Hepatocyte (in vitro differentiated cells): ENCODE results near the gene RIN3. TPM values are rescaled to one million over a fixed set of nuclear protein-coding genes. Genes with fewer than 3 reads are reported as not detected.
"Not testable (repeated sequence)": the region's sequence is repeated elsewhere in the genome, so short reads cannot be mapped to it uniquely, and the experiment has no call there.

Experiments
- DNase-seq: peaks from one replicate; pipeline ENCODE4 v3.0.0-alpha.2; 2016; ENCODE audit warnings: low spot score
- H2AFZ ChIP-seq: fragments of 200-600 bp; sonication (generic); 2 replicates; pipeline ENCODE4 v1.6.0; 2016; ENCODE audit warnings: antibody characterized with exemption, mild to moderate bottlenecking
- H3K27ac ChIP-seq: fragments of 200-600 bp; sonication (generic); 2 replicates; pipeline ENCODE4 v1.5.1; 2016; ENCODE audit warnings: mild to moderate bottlenecking
- H3K27me3 ChIP-seq: fragments of 200-600 bp; sonication (generic); 2 replicates; pipeline ENCODE4 v1.6.1; 2016
- H3K36me3 ChIP-seq: fragments of 200-600 bp; sonication (generic); replicated peaks from 2 replicates; pipeline ENCODE4 v1.5.1; 2016; ENCODE audit warnings: low read depth; ENCODE audit not compliant: insufficient read depth
- H3K4me1 ChIP-seq: fragments of 200-600 bp; sonication (generic); 2 replicates; pipeline ENCODE4 v1.5.1; 2016; ENCODE audit warnings: mild to moderate bottlenecking, moderate library complexity; ENCODE audit not compliant: insufficient read depth
- H3K4me2 ChIP-seq: fragments of 200-600 bp; sonication (generic); 2 replicates; pipeline ENCODE4 v1.6.0; 2016
- H3K4me3 ChIP-seq: fragments of 200-600 bp; sonication (generic); 2 replicates; pipeline ENCODE4 v1.5.1; 2016; ENCODE audit warnings: mild to moderate bottlenecking
- H3K79me2 ChIP-seq: fragments of 200-600 bp; sonication (generic); 2 replicates; pipeline ENCODE4 v1.6.0; 2017; ENCODE audit warnings: mild to moderate bottlenecking
- H3K9me2 ChIP-seq: fragments of 200-600 bp; sonication (generic); replicated peaks from 2 replicates; pipeline ENCODE4 v1.6.0; 2017; ENCODE audit warnings: mild to moderate bottlenecking; ENCODE audit not compliant: insufficient read depth
- H3K9me3 ChIP-seq: fragments of 200-600 bp; sonication (generic); 2 replicates; pipeline ENCODE4 v1.5.1; 2016; ENCODE audit warnings: low read depth, mild to moderate bottlenecking
- H4K20me1 ChIP-seq: fragments of 200-600 bp; sonication (generic); 2 replicates; pipeline ENCODE4 v1.6.0; 2016; ENCODE audit warnings: mild to moderate bottlenecking; ENCODE audit not compliant: insufficient read depth, poor library complexity, severe bottlenecking
- CTCF ChIP-seq: fragments of 200-600 bp; sonication (generic); IDR thresholded peaks from 2 replicates; pipeline ENCODE4 v1.5.1; 2016; ENCODE audit warnings: antibody characterized with exemption, mild to moderate bottlenecking; ENCODE audit not compliant: poor library complexity
- EZH2 ChIP-seq: fragments of 200-600 bp; sonication (generic); IDR thresholded peaks from 2 replicates; pipeline ENCODE4 v1.6.1; 2016; ENCODE audit warnings: antibody characterized with exemption, mild to moderate bottlenecking, borderline replicate concordance
- EZH2phosphoT487 ChIP-seq: fragments of 200-600 bp; sonication (generic); IDR thresholded peaks from one replicate; pipeline ENCODE4 v1.6.1; 2018; ENCODE audit warnings: antibody characterized with exemption, mild to moderate bottlenecking, low read depth, moderate library complexity; ENCODE audit not compliant: unreplicated experiment, severe bottlenecking
- WGBS: methylation state at CpG from one replicate; pipeline ENCODE4 v1.1.6; 2016; ENCODE audit warnings: low lambda C conversion rate; ENCODE audit errors: missing lambda C conversion rate; 5-methylcytosine and 5-hydroxymethylcytosine counted together
- polyA plus RNA-seq: library from polyadenylated mRNA; unstranded; fragments of >200 nt; fragmentation: Nextera tagmentation; extraction: Ambion mirVana; gene quantifications from 2 replicates; pipeline ENCODE4 v1.2.1, GENCODE V29; 2016
- total RNA-seq: library from RNA; depleted of rRNA; stranded (reverse); fragments of >200 nt; gene quantifications from 2 replicates; pipeline ENCODE4 v1.2.3, GENCODE V29; 2014

The RIN3 gene
- total and polyA plus RNA-seq, 2 experiments from 2014 or later = 4.2 to 11.8 TPM

DNA sequence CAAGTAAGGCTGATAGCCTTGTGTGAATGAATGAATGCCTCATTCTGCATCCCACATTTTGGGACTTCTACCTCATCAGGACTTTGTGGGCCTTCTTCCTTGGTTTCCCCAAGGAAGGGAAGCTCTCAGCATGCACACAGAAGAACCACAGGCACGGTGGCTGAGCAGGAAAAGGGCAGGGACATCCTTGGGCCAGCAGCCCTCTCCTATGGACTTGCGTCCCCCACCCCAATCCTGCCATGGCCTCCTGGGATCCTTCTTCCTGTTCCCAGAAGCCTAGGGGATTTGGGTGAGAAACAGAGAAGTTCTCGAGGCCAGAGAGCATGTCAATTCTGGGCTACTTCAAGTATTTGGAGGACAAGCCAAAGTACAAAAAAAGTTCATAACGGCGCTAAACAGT is 165.2 kb downstream of the RIN3 start:
- H4K20me1 ChIP-seq = no peaks in the 10 kb centered on the region
- no peaks in the 10 kb centered on the region for H3K79me2 ChIP-seq
- H3K4me3 ChIP-seq = no peak overlapping the region
- TF ChIP-seq EZH2 (no peak), CTCF (no peak)
- H3K4me2 ChIP-seq = no peak overlapping the region
- DNase-seq = no peak
- H3K9me2 ChIP-seq = no peaks in the 10 kb centered on the region
- no peak overlapping the region for H2AFZ ChIP-seq
- no peaks in the 10 kb centered on the region for H3K36me3 ChIP-seq
- H3K27ac ChIP-seq = no peak overlapping the region
- H3K4me1 ChIP-seq = peaks cover 3% of the 10 kb centered on the region
- no peaks in the 10 kb centered on the region for H3K9me3 ChIP-seq
- 85% methylated on average over 5 of the region's 5 CpGs for whole genome bisulfite sequencing
- H3K27me3 ChIP-seq = no peaks in the 10 kb centered on the region

DNA sequence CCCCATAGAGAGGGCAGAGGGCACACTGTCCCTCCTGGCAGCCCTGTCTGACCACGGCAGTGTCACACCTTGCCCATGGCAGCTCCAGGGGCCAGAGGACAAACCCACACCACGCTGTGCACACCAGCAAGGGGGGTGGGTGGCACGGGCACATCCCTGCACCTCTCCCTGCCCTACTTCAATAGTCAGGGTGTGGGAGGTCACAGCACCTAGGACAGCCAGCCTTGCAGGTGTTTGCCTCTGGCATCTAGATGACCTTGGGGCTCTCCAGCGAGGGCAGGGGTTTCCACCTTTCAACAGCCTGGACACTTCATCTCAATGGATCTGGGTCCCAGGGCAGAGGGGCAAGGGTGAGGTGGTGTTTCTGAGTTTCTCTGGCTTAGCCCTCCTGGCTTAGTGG is 165.7 kb downstream of the RIN3 start:
- no peaks in the 10 kb centered on the region for H3K79me2 ChIP-seq
- no peaks in the 10 kb centered on the region for H4K20me1 ChIP-seq
- peaks cover 3% of the 10 kb centered on the region for H3K4me1 ChIP-seq
- no peaks in the 10 kb centered on the region for H3K36me3 ChIP-seq
- no peak overlapping the region for H3K4me2 ChIP-seq
- no peak overlapping the region for H3K4me3 ChIP-seq
- no peak for TF ChIP-seq EZH2phosphoT487
- WGBS = 78% methylated on average over 4 of the region's 4 CpGs
- DNase-seq = no peak
- H3K27me3 ChIP-seq = no peaks in the 10 kb centered on the region
- no peak overlapping the region for H2AFZ ChIP-seq
- no peak overlapping the region for H3K27ac ChIP-seq
- no peaks in the 10 kb centered on the region for H3K9me3 ChIP-seq
- no peaks in the 10 kb centered on the region for H3K9me2 ChIP-seq

- H4K20me1 ChIP-seq, H3K27ac ChIP-seq, H3K4me2 ChIP-seq, H3K36me3 ChIP-seq, H3K4me1 ChIP-seq, H3K9me3 ChIP-seq, H3K4me3 ChIP-seq, DNase-seq, H3K9me2 ChIP-seq, H3K27me3 ChIP-seq, H3K79me2 ChIP-seq, H2AFZ ChIP-seq: not testable (repeated sequence)
- WGBS = 88% methylated on average over 4 of the region's 4 CpGs
Observed at GRCh38 chr14:92680330-92680729, 166.7 kb downstream of the RIN3 start.

- H3K79me2 ChIP-seq = no peaks in the 10 kb centered on the region
- peaks cover 3% of the 10 kb centered on the region for H3K4me1 ChIP-seq
- H2AFZ ChIP-seq = no peak overlapping the region
- no peaks in the 10 kb centered on the region for H4K20me1 ChIP-seq
- no peaks in the 10 kb centered on the region for H3K36me3 ChIP-seq
- H3K9me3 ChIP-seq = no peaks in the 10 kb centered on the region
- no peak overlapping the region for H3K4me3 ChIP-seq
- H3K27ac ChIP-seq = peak overlapping the region; percentile 60
- H3K27me3 ChIP-seq = no peaks in the 10 kb centered on the region
- peak overlapping the region; percentile 29 for H3K4me2 ChIP-seq
- no peaks in the 10 kb centered on the region for H3K9me2 ChIP-seq
- peak; percentile 87 for TF ChIP-seq CTCF
- TF ChIP-seq EZH2 = no peak
- 27% methylated on average over 12 of the region's 13 CpGs for WGBS
- peak; percentile 86 for DNase-seq
Observed at GRCh38 chr14:92680781-92681650, 167.4 kb downstream of the RIN3 start.
